C4-2B (cell line): ENCODE data around the gene FAM43B.

ENCODE experiments used
- ZFX ChIP-seq: fragments of 450-650 bp; IDR thresholded peaks from 2 replicates; pipeline ENCODE4 v1.6.1; 2017
- TF ChIP-seq, protein P1 (sequence below): fragments of 450-650 bp; conservative IDR thresholded peaks from 2 replicates; pipeline ENCODE4 v1.5.1; 2017; ENCODE audit warnings: mild to moderate bottlenecking

DNA sequence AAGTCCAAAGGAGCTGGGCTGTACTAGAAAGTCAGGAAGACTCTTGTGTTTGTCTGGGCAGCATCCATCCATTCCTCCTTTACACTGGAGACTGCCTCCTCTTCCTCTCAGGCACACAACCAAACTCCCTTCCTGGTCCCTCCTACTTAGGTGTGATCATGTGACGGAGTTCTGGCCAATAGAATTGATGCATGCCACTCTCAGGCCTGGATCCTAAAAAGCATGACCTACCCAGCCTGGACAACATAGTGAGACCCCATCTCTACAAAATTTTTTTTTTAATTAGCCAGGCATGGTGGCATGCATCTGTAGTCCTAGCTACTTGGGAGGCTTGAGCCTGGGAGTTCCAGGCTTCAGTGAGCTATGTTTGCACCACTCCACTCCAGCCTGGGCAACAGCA lies 8.6 kb downstream of the FAM43B start:
- TF ChIP-seq, protein P1, sequence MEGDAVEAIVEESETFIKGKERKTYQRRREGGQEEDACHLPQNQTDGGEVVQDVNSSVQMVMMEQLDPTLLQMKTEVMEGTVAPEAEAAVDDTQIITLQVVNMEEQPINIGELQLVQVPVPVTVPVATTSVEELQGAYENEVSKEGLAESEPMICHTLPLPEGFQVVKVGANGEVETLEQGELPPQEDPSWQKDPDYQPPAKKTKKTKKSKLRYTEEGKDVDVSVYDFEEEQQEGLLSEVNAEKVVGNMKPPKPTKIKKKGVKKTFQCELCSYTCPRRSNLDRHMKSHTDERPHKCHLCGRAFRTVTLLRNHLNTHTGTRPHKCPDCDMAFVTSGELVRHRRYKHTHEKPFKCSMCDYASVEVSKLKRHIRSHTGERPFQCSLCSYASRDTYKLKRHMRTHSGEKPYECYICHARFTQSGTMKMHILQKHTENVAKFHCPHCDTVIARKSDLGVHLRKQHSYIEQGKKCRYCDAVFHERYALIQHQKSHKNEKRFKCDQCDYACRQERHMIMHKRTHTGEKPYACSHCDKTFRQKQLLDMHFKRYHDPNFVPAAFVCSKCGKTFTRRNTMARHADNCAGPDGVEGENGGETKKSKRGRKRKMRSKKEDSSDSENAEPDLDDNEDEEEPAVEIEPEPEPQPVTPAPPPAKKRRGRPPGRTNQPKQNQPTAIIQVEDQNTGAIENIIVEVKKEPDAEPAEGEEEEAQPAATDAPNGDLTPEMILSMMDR, result no peak
- TF ChIP-seq ZFX, result no peak
